ENCODE results near the gene CHST13.

CHST13 gene

DNA sequence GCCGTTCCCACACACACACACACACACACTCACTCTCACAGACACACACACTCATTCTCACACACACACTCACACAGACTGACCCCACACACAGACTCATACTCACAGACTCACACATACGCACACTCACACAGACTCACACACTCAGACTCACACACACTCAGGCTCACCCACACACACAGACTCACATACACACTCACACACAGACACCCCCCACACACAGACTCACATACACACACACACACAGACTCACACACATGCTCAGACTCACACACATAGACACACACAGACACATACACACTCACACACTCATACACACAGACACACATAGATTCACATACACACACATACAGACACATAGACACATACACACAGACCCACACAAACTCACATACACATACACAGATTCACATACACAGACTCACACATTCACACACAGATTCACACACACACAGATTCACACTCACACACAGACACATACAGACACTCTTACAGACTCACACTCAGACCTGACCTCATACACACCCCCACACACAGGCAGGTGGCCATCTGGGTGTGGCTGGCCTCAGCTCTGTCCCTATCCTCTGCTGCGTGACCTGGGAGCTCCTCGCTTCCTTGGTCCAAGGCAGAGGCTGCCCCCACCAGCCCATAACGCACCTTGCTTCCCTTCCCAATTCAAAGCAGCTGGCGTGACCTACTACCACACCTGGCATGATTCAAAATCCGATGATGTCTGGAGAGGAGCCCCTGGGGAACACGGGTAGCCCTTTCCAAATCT lies 32.9 kb downstream of the CHST13 start:
- H3K4me3 ChIP-seq (ENCODE audit: low read depth, low read length): no peak overlapping the region
- no peaks in the 10 kb centered on the region for H3K27me3 ChIP-seq (ENCODE audit: control insufficient read depth, insufficient read depth, low read length)
- TF ChIP-seq, protein P1, sequence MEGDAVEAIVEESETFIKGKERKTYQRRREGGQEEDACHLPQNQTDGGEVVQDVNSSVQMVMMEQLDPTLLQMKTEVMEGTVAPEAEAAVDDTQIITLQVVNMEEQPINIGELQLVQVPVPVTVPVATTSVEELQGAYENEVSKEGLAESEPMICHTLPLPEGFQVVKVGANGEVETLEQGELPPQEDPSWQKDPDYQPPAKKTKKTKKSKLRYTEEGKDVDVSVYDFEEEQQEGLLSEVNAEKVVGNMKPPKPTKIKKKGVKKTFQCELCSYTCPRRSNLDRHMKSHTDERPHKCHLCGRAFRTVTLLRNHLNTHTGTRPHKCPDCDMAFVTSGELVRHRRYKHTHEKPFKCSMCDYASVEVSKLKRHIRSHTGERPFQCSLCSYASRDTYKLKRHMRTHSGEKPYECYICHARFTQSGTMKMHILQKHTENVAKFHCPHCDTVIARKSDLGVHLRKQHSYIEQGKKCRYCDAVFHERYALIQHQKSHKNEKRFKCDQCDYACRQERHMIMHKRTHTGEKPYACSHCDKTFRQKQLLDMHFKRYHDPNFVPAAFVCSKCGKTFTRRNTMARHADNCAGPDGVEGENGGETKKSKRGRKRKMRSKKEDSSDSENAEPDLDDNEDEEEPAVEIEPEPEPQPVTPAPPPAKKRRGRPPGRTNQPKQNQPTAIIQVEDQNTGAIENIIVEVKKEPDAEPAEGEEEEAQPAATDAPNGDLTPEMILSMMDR (IDR thresholded peaks at IDR 0.05): no peak
- H3K27ac ChIP-seq: no peak overlapping the region
- H3K79me2 ChIP-seq: no peaks in the 10 kb centered on the region
- H3K9ac ChIP-seq: no peak overlapping the region
- H3K9me3 ChIP-seq (ENCODE audit: control insufficient read depth, low read length): no peaks in the 10 kb centered on the region
- H3K36me3 ChIP-seq (ENCODE audit: control insufficient read depth, insufficient read depth, low read length): no peaks in the 10 kb centered on the region
- H3K4me2 ChIP-seq (ENCODE audit: low read length): no peak overlapping the region
- H2AFZ ChIP-seq: no peak overlapping the region
- H3K4me1 ChIP-seq: no peaks in the 10 kb centered on the region

DNA sequence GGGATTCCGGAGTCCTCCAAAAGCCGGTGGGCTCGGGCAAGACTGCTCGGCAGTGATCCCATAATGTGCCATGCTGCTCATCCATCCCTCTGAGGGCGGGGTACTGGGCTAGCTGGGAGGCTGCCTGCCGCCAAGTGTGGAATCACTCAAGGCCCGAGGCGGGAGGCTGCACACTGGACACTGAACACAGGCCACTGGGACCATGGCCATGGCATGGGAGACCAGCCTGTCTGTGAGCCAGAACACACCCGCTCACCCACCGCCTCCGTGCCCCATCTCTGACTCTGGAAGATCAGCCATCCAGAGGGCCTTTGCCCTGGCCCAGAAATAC lies 33.4 kb downstream of the CHST13 start:
- Histone ChIP-seq H3K4me1 (no peaks in the 10 kb centered on the region), H3K27ac (no peak overlapping the region), H3K9ac (no peak overlapping the region), H3K36me3 (ENCODE audit: control insufficient read depth, insufficient read depth, low read length) (no peaks in the 10 kb centered on the region), H3K27me3 (ENCODE audit: control insufficient read depth, insufficient read depth, low read length) (no peaks in the 10 kb centered on the region), H3K9me3 (ENCODE audit: control insufficient read depth, low read length) (no peaks in the 10 kb centered on the region), H2AFZ (no peak overlapping the region), H3K4me2 (ENCODE audit: low read length) (no peak overlapping the region), H3K79me2 (no peaks in the 10 kb centered on the region), H3K4me3 (ENCODE audit: low read depth, low read length) (no peak overlapping the region)
- TF ChIP-seq, protein P1 (IDR thresholded peaks at IDR 0.05): no peak

DNA sequence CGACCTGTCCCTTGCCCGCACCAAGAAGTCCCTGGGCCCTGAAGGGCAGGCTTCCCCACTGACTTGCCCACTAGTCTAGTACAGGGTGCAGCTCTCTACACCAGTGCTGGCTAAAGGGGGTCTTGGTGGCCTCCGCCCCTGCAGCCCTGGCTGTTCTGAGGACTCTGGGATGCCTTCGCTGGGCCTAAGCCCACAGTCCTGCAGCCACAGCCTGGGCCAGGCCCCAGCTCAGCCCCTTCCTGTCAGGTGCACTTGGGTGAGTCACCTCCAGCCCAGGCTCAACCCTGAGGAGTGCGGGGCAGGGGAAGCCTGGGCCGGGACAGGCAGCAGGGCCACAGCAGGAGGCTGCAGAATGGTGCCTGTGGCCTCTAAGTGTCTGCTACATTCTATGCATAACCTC lies 33.8 kb downstream of the CHST13 start:
- H3K36me3 ChIP-seq (ENCODE audit: control insufficient read depth, insufficient read depth, low read length): no peaks in the 10 kb centered on the region
- no peaks in the 10 kb centered on the region for H3K27me3 ChIP-seq (ENCODE audit: control insufficient read depth, insufficient read depth, low read length)
- TF ChIP-seq, protein P1 (IDR thresholded peaks at IDR 0.05): no peak
- no peak overlapping the region for H3K4me2 ChIP-seq (ENCODE audit: low read length)
- no peaks in the 10 kb centered on the region for H3K79me2 ChIP-seq
- H3K9ac ChIP-seq: no peak overlapping the region
- no peaks in the 10 kb centered on the region for H3K9me3 ChIP-seq (ENCODE audit: control insufficient read depth, low read length)
- H3K4me1 ChIP-seq: no peaks in the 10 kb centered on the region
- H3K4me3 ChIP-seq (ENCODE audit: low read depth, low read length): no peak overlapping the region
- H2AFZ ChIP-seq: no peak overlapping the region
- H3K27ac ChIP-seq: no peak overlapping the region

DNA sequence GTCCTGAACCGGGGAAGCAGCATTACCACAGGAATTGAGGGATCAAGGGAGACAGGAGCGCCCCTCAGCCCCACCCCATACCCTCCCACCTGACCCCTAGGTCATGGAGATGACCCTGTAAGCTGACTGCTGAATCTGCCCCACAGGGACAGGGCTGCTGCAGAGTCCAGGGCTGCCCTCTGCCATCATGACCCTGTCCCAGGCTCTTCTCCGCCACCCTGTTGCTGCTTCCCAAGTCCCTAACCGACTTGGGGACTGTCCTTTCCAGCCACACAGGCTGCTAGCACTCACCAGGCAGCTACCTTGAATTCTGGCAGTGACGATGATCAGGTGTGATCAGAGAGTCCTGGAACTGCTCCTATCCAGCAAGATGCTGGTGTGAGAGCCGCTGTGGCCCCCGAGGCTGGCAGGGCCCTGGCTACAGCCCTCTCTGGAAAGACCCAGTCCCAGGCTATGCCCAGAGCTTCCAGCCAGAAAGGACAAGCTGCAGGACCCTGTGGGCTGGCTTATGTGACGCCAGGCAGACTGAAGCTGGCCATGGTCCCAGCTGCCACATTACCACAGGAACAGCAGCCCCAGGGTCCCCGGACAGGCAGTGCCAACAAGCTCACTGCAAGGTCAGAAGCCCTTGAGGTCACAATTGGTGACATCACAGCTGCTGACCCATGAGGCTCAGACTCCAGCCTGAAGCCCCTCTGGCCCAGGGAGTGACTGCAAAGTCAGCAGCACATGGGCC lies 34.5 kb downstream of the CHST13 start, which contains the start of gene C3orf22:
TSS of gene C3orf22 (minus strand) at position 597 of the 736 bp plus-strand sequence. CDS start 5,542 bp downstream, outside the sequence.
- no peaks in the 10 kb centered on the region for H3K79me2 ChIP-seq
- H3K9me3 ChIP-seq (ENCODE audit: control insufficient read depth, low read length): no peaks in the 10 kb centered on the region
- H3K9ac ChIP-seq: no peak within 1 kb of the TSS
- H3K27ac ChIP-seq: no peak within 1 kb of the TSS
- no peak within 1 kb of the TSS for H2AFZ ChIP-seq
- H3K4me3 ChIP-seq (ENCODE audit: low read depth, low read length): no peak within 1 kb of the TSS
- TF ChIP-seq, protein P1 (IDR thresholded peaks at IDR 0.05): no peak
- no peak within 1 kb of the TSS for H3K4me2 ChIP-seq (ENCODE audit: low read length)
- no peaks in the 10 kb centered on the region for H3K4me1 ChIP-seq
- no peaks in the 10 kb centered on the region for H3K27me3 ChIP-seq (ENCODE audit: control insufficient read depth, insufficient read depth, low read length)
- H3K36me3 ChIP-seq (ENCODE audit: control insufficient read depth, insufficient read depth, low read length): no peaks in the 10 kb centered on the region

All from parathyroid adenoma (tissue), 2 donors.